ENCODE results near the gene ZBTB7C.

ZBTB7C gene

DNA sequence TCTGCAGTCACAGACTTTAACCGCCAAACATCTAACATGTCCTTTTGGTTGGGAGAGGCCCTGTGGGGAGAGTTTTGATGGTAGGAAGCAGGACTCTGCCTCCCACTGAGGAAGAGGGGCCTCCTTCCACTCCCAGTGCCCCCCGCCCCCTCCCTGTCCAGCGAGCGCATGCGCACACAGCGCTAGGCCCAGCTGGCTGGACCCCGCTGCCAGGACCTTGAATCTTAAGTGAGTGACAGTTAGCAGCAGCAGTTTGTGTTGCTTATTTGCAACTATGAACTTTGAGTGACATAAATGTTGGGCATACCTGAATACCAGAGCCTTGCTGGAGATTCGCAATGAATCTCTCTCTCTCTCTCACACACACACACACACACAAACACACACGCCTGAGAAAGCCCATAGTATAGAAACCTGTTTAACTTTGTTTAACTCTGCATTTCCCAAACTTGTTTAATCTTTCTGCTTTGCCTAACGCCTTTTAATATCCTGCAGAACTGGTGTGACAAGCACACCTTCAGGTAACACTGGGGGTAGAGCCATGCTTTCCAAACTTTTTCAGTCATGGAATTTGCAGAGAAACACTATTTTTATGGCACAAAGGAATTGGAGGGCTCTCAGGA lies 344.1 kb downstream of the ZBTB7C start:
- no peak overlapping the region for H3K27ac ChIP-seq (ENCODE audit: low read depth, low read length)
- no peaks in the 10 kb centered on the region for H3K36me3 ChIP-seq (ENCODE audit: low read length)

DNA sequence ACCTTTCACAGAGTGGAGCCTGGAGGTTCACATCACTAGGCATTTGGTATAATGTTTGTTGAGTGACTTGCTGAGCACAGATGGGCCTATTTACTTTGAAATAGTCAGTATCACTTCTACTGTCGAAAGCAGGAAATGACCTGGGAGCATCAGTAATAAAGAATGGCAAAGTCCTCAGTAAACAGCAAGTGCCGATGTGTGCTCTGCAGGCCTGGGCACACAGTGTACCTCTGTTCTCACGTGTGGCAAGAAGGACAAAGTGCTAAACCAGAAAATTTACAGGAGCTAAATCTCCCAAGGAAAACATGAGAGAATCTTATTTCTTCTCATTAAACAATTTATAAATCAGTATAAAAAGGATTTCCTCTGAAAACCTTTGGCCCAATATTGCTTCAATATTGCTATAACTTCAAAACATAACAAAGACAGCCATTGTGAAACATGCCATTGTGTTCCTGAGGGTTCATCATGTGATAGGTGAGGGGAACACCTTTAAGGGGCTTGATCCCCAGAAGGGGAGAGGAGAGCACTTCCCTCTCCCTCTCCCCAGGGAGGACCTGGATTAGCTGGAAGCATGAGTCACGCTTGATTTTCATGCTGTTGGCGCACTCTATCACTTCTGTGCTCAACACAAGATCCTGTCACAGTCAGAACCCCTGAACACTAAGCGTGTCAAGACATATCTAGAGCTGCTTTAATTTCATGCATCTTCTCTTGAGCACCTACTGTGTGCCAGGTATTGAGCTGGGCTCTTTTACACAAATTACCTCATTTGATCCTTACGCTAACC lies 347.2 kb downstream of the ZBTB7C start:
- Histone ChIP-seq H3K27ac (ENCODE audit: low read depth, low read length) (no peak overlapping the region), H3K4me2 (ENCODE audit: low read depth, low read length, poor library complexity, severe bottlenecking) (no peak overlapping the region), H2AFZ (ENCODE audit: low read depth, low read length, severe bottlenecking) (no peak overlapping the region), H3K79me2 (ENCODE audit: insufficient read depth, low read length) (no peaks in the 10 kb centered on the region), H3K36me3 (ENCODE audit: low read length) (no peaks in the 10 kb centered on the region), H3F3A (ENCODE audit: insufficient read depth) (no peaks in the 10 kb centered on the region), H3K9me3 (ENCODE audit: insufficient read depth, low read length) (no peaks in the 10 kb centered on the region), H3K9ac (ENCODE audit: low read length) (no peak overlapping the region), H3K9me2 (replicated peaks; ENCODE audit: insufficient read depth, low read length) (no peaks in the 10 kb centered on the region), H3K4me3 (ENCODE audit: insufficient read depth, low read length, poor library complexity, severe bottlenecking) (no peak overlapping the region), H3K27me3 (ENCODE audit: low read length) (no peaks in the 10 kb centered on the region), H4K20me1 (ENCODE audit: low read depth, low read length) (no peaks in the 10 kb centered on the region)
- TF ChIP-seq, protein P1, sequence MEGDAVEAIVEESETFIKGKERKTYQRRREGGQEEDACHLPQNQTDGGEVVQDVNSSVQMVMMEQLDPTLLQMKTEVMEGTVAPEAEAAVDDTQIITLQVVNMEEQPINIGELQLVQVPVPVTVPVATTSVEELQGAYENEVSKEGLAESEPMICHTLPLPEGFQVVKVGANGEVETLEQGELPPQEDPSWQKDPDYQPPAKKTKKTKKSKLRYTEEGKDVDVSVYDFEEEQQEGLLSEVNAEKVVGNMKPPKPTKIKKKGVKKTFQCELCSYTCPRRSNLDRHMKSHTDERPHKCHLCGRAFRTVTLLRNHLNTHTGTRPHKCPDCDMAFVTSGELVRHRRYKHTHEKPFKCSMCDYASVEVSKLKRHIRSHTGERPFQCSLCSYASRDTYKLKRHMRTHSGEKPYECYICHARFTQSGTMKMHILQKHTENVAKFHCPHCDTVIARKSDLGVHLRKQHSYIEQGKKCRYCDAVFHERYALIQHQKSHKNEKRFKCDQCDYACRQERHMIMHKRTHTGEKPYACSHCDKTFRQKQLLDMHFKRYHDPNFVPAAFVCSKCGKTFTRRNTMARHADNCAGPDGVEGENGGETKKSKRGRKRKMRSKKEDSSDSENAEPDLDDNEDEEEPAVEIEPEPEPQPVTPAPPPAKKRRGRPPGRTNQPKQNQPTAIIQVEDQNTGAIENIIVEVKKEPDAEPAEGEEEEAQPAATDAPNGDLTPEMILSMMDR (IDR thresholded peaks at IDR 0.05; ENCODE audit: insufficient read depth, low read length, poor library complexity, severe bottlenecking): no peak
- TF ChIP-seq EZH2phosphoT487 (conservative IDR thresholded peaks at IDR 0.05; ENCODE audit: low read length): no peak

More for the DNA sequence above, 344.1 kb downstream of the ZBTB7C start:
- Histone ChIP-seq H4K20me1 (ENCODE audit: low read depth, low read length) (no peaks in the 10 kb centered on the region), H3K9me2 (replicated peaks; ENCODE audit: insufficient read depth, low read length) (no peaks in the 10 kb centered on the region), H3K4me2 (ENCODE audit: low read depth, low read length, poor library complexity, severe bottlenecking) (no peak overlapping the region), H3F3A (ENCODE audit: insufficient read depth) (no peaks in the 10 kb centered on the region), H3K4me3 (ENCODE audit: insufficient read depth, low read length, poor library complexity, severe bottlenecking) (no peak overlapping the region), H2AFZ (ENCODE audit: low read depth, low read length, severe bottlenecking) (no peak overlapping the region), H3K9me3 (ENCODE audit: insufficient read depth, low read length) (no peaks in the 10 kb centered on the region), H3K9ac (ENCODE audit: low read length) (no peak overlapping the region), H3K79me2 (ENCODE audit: insufficient read depth, low read length) (no peaks in the 10 kb centered on the region), H3K27me3 (ENCODE audit: low read length) (no peaks in the 10 kb centered on the region)
- no peak for TF ChIP-seq EZH2phosphoT487 (conservative IDR thresholded peaks at IDR 0.05; ENCODE audit: low read length)
- TF ChIP-seq, protein P1 (IDR thresholded peaks at IDR 0.05; ENCODE audit: insufficient read depth, low read length, poor library complexity, severe bottlenecking): no peak

DNA sequence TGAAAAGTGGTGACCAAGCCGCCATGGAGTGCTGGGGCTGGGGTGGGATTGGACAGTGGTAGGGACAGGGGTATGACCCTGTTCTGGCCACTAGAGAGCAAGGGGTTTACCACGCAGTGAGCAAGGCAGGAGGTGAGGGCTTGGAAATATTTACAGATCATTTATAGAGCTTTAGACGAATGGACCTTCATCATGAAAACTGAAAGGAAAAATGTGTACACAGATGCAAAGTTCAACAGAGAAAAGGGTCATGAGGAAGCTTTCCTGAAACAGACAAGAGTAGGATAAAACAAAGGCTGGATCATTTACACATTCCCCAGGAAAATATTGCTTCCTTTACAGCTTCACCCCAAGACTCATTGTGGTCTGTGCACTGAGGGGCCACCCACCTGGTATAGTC lies 348.2 kb downstream of the ZBTB7C start:
- Histone ChIP-seq H3K36me3 (ENCODE audit: low read length) (no peaks in the 10 kb centered on the region), H3F3A (ENCODE audit: insufficient read depth) (no peaks in the 10 kb centered on the region), H3K27ac (ENCODE audit: low read depth, low read length) (no peak overlapping the region), H3K9me2 (replicated peaks; ENCODE audit: insufficient read depth, low read length) (no peaks in the 10 kb centered on the region), H3K4me2 (ENCODE audit: low read depth, low read length, poor library complexity, severe bottlenecking) (no peak overlapping the region), H3K9me3 (ENCODE audit: insufficient read depth, low read length) (no peaks in the 10 kb centered on the region), H4K20me1 (ENCODE audit: low read depth, low read length) (no peaks in the 10 kb centered on the region), H3K79me2 (ENCODE audit: insufficient read depth, low read length) (no peaks in the 10 kb centered on the region), H3K4me3 (ENCODE audit: insufficient read depth, low read length, poor library complexity, severe bottlenecking) (no peak overlapping the region), H3K9ac (ENCODE audit: low read length) (no peak overlapping the region), H3K27me3 (ENCODE audit: low read length) (no peaks in the 10 kb centered on the region), H2AFZ (ENCODE audit: low read depth, low read length, severe bottlenecking) (no peak overlapping the region)
- TF ChIP-seq, protein P1 (IDR thresholded peaks at IDR 0.05; ENCODE audit: insufficient read depth, low read length, poor library complexity, severe bottlenecking): no peak
- TF ChIP-seq EZH2phosphoT487 (conservative IDR thresholded peaks at IDR 0.05; ENCODE audit: low read length): no peak

Measured in SU-DHL-6 (cell line).